Effector memory CD8-positive, alpha-beta T cell (primary cell): Measurements from ENCODE around the gene MCRIP1.

Experiments used
- ATAC-seq: fragments of 150-1000 bp; cut with Tn5 transposase; replicated peaks from 2 replicates; pipeline ENCODE4 v1.10.0; 2021; ENCODE audit warnings: mild to moderate bottlenecking, moderate library complexity
- DNase-seq, 3 experiments: peaks; one replicate each; pipeline ENCODE4 v3.0.0; 2021
- H3K27ac Mint-ChIP-seq, 2 donors: one replicate each; pipeline ENCODE4 v1.8.0; 2022; ENCODE audit warnings: mild to moderate bottlenecking in 2 of 2, mixed read lengths in 2 of 2, moderate library complexity in 2 of 2
- H3K27me3 Mint-ChIP-seq, 2 donors: one replicate each; pipeline ENCODE4 v1.8.0; 2022; ENCODE audit warnings: mixed read lengths in 2 of 2
- H3K36me3 Mint-ChIP-seq: one replicate; pipeline ENCODE4 v1.8.0; 2022; ENCODE audit warnings: mild to moderate bottlenecking, moderate library complexity, mixed read lengths; ENCODE audit not compliant: insufficient read depth
- H3K4me1 Mint-ChIP-seq, 2 donors: one replicate each; pipeline ENCODE4 v1.8.0; 2022; ENCODE audit warnings: low read depth in 2 of 2, mixed read lengths in 2 of 2
- H3K4me3 Mint-ChIP-seq, 2 donors: one replicate each; pipeline ENCODE4 v1.8.0; 2022; ENCODE audit warnings: mild to moderate bottlenecking in 2 of 2, mixed read lengths in 2 of 2, moderate library complexity in 2 of 2
- H3K9me3 Mint-ChIP-seq, 2 donors: one replicate each; pipeline ENCODE4 v1.8.0; 2022; ENCODE audit warnings: mixed read lengths in 2 of 2

Gene MCRIP1

GRCh38 chr17:81813371-81813684 is 19.8 kb downstream of the MCRIP1 start:
- DNase-seq (no peak), ATAC-seq (no peak)
- Mint-ChIP-seq H3K9me3 (no peaks in the 10 kb centered on the region), H3K4me3 (no peak overlapping the region), H3K4me1 (peaks cover 0 to 2% of the 10 kb centered on the region in 2 donors), H3K27ac (no peak overlapping the region), H3K36me3 (peaks cover 3% of the 10 kb centered on the region), H3K27me3 (peaks cover 17 to 26% of the 10 kb centered on the region in 2 donors)

GRCh38 chr17:81812571-81813370 is 20.3 kb downstream of the MCRIP1 start:
- no peaks in the 10 kb centered on the region for H3K9me3 Mint-ChIP-seq
- H3K27ac Mint-ChIP-seq: no peak overlapping the region
- no peak for DNase-seq
- ATAC-seq: no peak
- peaks cover 17 to 31% of the 10 kb centered on the region in 2 donors for H3K27me3 Mint-ChIP-seq
- no peak overlapping the region for H3K4me3 Mint-ChIP-seq
- peaks cover 0 to 2% of the 10 kb centered on the region in 2 donors for H3K4me1 Mint-ChIP-seq
- peaks cover 3% of the 10 kb centered on the region for H3K36me3 Mint-ChIP-seq

DNA sequence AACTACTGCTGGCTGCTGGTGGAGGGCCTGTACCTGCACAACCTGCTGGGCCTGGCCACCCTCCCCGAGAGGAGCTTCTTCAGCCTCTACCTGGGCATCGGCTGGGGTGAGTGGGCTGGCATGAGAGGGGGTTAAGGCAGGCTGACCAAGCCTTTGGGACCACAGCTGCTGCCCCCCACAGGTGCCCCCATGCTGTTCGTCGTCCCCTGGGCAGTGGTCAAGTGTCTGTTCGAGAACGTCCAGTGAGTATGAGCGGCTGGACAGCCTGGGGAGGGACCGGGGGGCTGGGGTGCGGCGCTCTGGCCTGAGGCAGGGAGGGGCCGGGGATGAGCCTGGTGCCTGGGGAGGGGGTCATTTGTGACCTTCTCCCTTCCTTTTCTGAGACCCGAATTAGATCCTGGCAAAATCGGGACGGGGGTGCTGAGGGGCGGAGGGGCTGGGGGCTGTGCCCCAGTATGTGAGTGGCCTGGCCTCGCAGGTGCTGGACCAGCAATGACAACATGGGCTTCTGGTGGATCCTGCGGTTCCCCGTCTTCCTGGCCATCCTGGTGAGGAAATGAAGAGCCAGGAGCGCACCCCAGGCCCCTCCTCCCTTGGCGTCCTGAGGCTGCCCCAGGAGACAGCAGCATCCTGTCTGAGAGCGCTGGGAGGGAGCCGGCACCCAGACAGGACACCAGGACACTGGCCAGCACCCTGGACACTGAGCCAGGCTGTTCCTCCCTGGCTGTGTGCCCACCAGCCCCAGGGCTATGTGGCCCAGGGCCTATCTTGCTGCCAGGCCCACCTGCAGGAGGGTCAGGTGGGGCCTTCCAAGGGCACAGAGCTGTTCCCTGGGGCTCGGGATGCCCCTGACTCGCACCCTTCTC is 21.2 kb downstream of the MCRIP1 start:
- ATAC-seq: no peak
- no peak overlapping the region for H3K4me3 Mint-ChIP-seq

GRCh38 chr17:81810892-81811704 is 22.0 kb downstream of the MCRIP1 start:
- Mint-ChIP-seq H3K4me1 (peaks cover 0 to 2% of the 10 kb centered on the region in 2 donors), H3K27me3 (peaks cover 17 to 48% of the 10 kb centered on the region in 2 donors), H3K36me3 (peaks cover 5% of the 10 kb centered on the region), H3K4me3 (no peak overlapping the region), H3K9me3 (no peaks in the 10 kb centered on the region), H3K27ac (no peak overlapping the region)
- DNase-seq: no peak
- ATAC-seq: no peak

More for the DNA sequence above, 21.2 kb downstream of the MCRIP1 start:
- H3K9me3 Mint-ChIP-seq: no peaks in the 10 kb centered on the region
- H3K27ac Mint-ChIP-seq: no peak overlapping the region
- peaks cover 17 to 40% of the 10 kb centered on the region in 2 donors for H3K27me3 Mint-ChIP-seq
- no peak for DNase-seq
- peaks cover 3% of the 10 kb centered on the region for H3K36me3 Mint-ChIP-seq
- H3K4me1 Mint-ChIP-seq: peaks cover 0 to 2% of the 10 kb centered on the region in 2 donors

DNA sequence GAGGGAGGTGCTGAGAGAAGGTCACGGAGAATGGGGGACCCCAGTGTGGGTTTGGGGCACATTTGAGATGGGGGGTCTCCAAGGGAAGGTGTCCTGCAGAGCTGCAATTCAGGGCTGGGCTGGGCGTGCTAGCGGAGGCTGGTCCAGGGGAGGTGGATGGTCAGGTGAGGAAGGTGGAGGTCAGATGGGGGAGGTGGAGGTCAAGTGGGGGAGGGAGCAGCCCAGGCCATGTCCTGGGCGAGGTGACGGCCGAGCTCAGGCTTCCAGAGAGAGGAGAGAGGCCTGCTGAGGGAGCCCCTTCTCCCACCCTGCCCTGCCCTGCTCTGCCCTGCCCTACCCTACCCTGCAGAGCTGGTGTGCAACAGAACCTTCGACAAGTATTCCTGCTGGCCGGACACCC is 22.6 kb downstream of the MCRIP1 start:
- no peak for ATAC-seq
- Mint-ChIP-seq H3K4me3 (no peak overlapping the region), H3K4me1 (peaks cover 0 to 2% of the 10 kb centered on the region in 2 donors), H3K27ac (peak overlapping the region in 1 of 2 donors; percentile 29), H3K9me3 (no peaks in the 10 kb centered on the region), H3K27me3 (peaks cover 17 to 53% of the 10 kb centered on the region in 2 donors), H3K36me3 (peaks cover 6% of the 10 kb centered on the region)
- DNase-seq: no peak

- ATAC-seq (no peak), DNase-seq (no peak)
- Mint-ChIP-seq H3K4me1 (peaks cover 0 to 2% of the 10 kb centered on the region in 2 donors), H3K4me3 (no peak overlapping the region), H3K27me3 (peaks cover 17 to 61% of the 10 kb centered on the region in 2 donors), H3K9me3 (no peaks in the 10 kb centered on the region), H3K27ac (no peak overlapping the region), H3K36me3 (peaks cover 6% of the 10 kb centered on the region)
These were observed 23.5 kb downstream of the MCRIP1 start for GRCh38 chr17:81809556-81809998.

- peaks cover 17 to 61% of the 10 kb centered on the region in 2 donors for H3K27me3 Mint-ChIP-seq
- H3K27ac Mint-ChIP-seq: no peak overlapping the region
- peaks cover 0 to 2% of the 10 kb centered on the region in 2 donors for H3K4me1 Mint-ChIP-seq
- peaks cover 6% of the 10 kb centered on the region for H3K36me3 Mint-ChIP-seq
- ATAC-seq: peak; percentile 40
- no peak for DNase-seq
- no peaks in the 10 kb centered on the region for H3K9me3 Mint-ChIP-seq
- H3K4me3 Mint-ChIP-seq: no peak overlapping the region
These were observed 24.1 kb downstream of the MCRIP1 start for GRCh38 chr17:81808778-81809555.

- peaks cover 4 to 5% of the 10 kb centered on the region in 2 donors for H3K4me1 Mint-ChIP-seq
- peaks cover 24 to 69% of the 10 kb centered on the region in 2 donors for H3K27me3 Mint-ChIP-seq
- H3K9me3 Mint-ChIP-seq: no peaks in the 10 kb centered on the region
- H3K4me3 Mint-ChIP-seq: no peak overlapping the region
- H3K27ac Mint-ChIP-seq: no peak overlapping the region
- ATAC-seq (no peak), DNase-seq (no peak)
- peaks cover 6% of the 10 kb centered on the region for H3K36me3 Mint-ChIP-seq
These were observed 25.3 kb downstream of the MCRIP1 start for GRCh38 chr17:81807839-81808238.

- Mint-ChIP-seq H3K27ac (no peak overlapping the region), H3K36me3 (peaks cover 6% of the 10 kb centered on the region), H3K4me3 (no peak overlapping the region), H3K9me3 (no peaks in the 10 kb centered on the region), H3K4me1 (peaks cover 4 to 5% of the 10 kb centered on the region in 2 donors), H3K27me3 (peaks cover 30 to 75% of the 10 kb centered on the region in 2 donors)
- ATAC-seq (no peak), DNase-seq (no peak)
These were observed 25.8 kb downstream of the MCRIP1 start for GRCh38 chr17:81807210-81807719.

DNA sequence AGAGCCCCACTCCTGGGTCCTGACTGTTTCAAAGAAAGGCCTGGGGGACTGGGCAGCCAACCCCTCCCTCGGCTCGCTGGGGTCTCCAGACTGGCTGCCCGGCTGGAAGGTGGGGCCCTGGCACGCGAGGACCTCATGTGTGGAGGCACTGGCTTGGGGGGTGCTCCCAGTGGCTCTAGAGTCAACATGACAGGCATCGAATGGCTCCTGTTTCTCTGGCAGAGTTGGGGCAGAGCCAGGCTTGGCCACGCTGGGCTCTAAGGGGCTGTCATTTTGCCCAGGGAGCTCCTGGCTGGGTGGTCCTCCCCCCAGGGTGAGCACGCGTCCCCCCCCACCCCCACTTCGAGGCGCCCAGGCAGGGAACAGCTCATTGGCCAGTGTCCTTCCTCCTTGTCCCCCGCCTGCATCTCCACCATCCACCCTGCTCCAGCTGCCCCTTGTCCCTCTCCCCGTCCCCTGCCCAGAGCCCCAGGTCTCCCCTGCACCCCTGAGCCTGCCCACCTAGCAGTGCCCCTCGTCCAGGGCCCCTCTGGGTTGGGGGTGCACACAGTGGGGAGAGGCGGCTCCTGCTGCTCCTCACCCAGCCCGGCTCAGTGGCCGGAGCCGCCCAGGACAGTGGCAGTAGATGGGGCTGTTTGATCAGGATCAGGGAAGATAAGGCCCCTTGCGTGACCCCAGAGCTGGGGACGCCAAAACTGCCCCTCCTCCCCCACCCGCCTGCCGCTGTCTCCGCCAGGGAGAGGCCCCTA is 26.5 kb downstream of the MCRIP1 start:
- Mint-ChIP-seq H3K27ac (no peak overlapping the region), H3K4me3 (no peak overlapping the region), H3K9me3 (no peaks in the 10 kb centered on the region), H3K36me3 (peaks cover 6% of the 10 kb centered on the region), H3K4me1 (peaks cover 4 to 5% of the 10 kb centered on the region in 2 donors), H3K27me3 (peaks cover 36 to 81% of the 10 kb centered on the region in 2 donors)
- DNase-seq (no peak), ATAC-seq (no peak)

- Mint-ChIP-seq H3K27ac (no peak overlapping the region), H3K36me3 (peaks cover 6% of the 10 kb centered on the region), H3K4me1 (peaks cover 4 to 5% of the 10 kb centered on the region in 2 donors), H3K27me3 (peaks cover 42 to 88% of the 10 kb centered on the region in 2 donors), H3K9me3 (no peaks in the 10 kb centered on the region), H3K4me3 (no peak overlapping the region)
- no peak for DNase-seq
- ATAC-seq: no peak
These were observed 27.2 kb downstream of the MCRIP1 start for GRCh38 chr17:81805707-81806460.
